Kidney tubule cell (primary cell): ENCODE data around the gene PLSCR1.
"Not testable (repeated sequence)": the region's sequence is repeated elsewhere in the genome, so short reads cannot be mapped to it uniquely, and the experiment has no call there.

Experiments
- DNase-seq: peaks from one replicate; pipeline ENCODE4 v3.0.0-alpha.2; 2018; ENCODE audit warnings: low spot score

PLSCR1 gene

DNA sequence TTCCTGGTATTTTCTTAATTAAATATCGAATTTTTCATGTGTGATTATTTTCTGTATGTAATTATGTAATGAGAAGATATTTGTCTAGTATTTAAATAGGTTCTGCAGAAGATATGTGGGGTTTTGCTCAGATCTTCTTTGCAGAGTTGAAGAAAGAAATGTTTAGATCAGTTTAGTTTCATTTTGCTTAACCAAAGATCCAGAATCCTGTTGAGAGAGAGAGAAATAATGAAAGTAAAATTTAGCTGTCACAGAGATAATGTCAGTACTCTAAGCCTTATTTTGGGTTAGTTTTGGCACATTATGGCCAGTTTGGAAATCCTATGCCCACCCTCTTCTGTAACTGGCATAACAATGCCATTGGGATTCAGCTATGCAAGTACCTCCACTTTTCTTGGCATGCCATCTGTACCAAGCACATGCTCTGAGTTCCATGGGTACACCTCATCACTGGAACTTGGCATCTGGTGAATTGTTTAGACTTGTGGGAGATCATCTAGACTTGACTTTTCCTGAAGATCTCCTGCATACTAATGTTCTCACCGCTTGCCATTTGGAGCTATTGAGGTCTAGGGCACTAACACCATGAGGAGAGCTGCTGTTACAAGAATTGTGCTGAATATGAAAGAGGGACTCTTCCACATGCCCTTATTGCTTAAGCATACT, 30.9 kb downstream of the PLSCR1 start:
- DNase-seq = peak; percentile 38

DNA sequence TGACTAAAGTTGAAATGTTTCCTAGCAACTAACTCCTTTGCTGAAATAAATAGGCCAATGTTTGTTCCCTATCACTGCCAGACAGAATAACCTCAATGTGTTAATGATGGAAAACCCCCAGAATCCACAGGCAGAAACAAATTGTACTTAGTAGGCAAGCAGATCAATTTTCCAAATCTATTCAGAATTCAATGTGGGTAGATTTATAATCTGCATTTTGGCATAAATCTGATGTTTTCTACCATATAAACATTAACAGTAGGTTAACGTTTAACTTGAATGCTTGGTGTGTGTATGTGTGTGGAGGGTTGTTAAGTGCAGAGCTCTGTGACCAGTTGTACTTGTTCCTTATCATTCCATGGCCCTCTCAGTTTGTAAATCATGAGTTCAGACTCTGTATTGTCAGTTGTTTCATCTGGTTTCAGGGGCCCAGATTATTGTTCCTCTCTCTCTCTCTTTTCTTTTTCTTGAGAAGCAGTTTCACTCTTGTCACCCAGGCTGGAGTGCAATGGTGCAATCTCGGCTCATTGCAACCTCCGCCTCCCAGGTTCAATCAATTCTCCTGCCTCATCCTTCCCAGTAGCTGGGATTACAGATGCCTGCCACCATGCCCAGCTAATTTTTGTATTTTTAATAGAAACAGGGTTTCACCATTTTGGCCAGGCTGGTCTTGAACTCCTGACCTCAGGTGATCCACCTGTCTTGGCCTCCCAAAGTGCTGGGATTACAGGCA, 32.8 kb downstream of the PLSCR1 start:
- peak; percentile 76 for DNase-seq

- peak; percentile 53 for DNase-seq
Measured at GRCh38 chr3:146507331-146508120, 36.9 kb downstream of the PLSCR1 start.

- DNase-seq = no peak
Measured at GRCh38 chr3:146505516-146505915, 38.9 kb downstream of the PLSCR1 start.

GRCh38 chr3:146504498-146505197, 39.8 kb downstream of the PLSCR1 start:
- peak; percentile 79 for DNase-seq

GRCh38 chr3:146503461-146504202, 40.8 kb downstream of the PLSCR1 start:
- DNase-seq = peak; percentile 95

DNA sequence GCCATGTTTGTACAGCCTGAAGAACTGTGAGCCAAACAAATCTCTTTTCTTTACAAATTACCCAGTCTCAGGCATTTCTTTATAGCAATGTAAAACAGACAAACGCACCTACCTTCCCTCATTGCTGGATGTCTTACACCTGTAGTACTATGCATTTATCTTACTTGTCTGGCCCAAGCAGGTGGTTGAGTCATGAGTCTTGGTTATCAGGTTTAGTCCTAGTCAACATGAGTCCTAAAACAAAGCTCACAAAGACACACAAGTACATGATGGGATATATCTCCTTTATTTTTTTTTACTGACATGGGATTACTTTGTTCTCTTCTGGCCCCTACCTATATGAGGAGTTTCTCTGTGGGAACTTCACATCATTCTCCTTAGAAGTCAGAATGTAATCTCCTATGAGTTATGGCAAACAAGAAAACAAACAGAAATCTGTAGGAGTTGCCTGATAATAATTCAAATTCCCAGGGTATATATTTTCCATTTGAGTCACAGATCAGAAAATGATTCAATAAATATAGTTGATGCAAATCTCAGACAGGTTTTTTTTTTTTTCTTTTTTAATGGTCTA, 41.4 kb downstream of the PLSCR1 start:
- peak; percentile 45 for DNase-seq

- no peak for DNase-seq
Measured at GRCh38 chr3:146501752-146502151, 42.7 kb downstream of the PLSCR1 start.

GRCh38 chr3:146499701-146500100, 44.7 kb downstream of the PLSCR1 start:
- no peak for DNase-seq

DNA sequence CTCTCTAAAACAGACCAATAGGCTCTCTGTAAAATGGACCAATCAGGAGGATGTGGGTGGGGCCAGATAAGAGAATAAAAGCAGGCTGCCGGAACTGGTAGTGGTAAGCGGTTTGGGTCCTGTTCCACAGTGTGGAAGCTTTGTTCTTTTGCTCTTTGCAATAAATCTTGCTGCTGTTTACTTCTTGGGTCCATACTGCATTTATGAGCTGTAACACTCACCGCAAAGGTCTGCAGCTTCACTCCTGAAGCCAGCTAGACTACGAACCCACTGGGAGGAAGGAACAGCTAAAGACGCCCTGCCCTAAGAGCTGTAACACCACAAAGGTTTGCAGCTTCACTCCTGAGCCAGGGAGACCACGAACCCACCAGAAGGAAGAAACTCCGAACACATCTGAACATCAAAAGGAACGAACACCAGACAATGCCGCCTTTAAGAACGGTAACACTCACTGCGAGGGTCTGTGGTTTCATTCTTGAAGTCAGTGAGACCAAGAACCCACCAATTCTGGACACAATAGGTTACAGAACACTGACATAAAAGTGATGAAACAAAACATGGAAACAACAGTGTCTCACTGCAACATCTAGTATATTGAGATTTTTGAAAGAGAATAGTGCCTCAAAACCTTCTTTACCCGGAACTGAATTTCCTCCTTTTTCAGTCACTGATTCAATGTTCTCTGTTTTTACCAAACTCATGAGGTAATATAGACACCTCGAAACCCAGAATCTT, 46.2 kb downstream of the PLSCR1 start:
- DNase-seq = no peak

DNA sequence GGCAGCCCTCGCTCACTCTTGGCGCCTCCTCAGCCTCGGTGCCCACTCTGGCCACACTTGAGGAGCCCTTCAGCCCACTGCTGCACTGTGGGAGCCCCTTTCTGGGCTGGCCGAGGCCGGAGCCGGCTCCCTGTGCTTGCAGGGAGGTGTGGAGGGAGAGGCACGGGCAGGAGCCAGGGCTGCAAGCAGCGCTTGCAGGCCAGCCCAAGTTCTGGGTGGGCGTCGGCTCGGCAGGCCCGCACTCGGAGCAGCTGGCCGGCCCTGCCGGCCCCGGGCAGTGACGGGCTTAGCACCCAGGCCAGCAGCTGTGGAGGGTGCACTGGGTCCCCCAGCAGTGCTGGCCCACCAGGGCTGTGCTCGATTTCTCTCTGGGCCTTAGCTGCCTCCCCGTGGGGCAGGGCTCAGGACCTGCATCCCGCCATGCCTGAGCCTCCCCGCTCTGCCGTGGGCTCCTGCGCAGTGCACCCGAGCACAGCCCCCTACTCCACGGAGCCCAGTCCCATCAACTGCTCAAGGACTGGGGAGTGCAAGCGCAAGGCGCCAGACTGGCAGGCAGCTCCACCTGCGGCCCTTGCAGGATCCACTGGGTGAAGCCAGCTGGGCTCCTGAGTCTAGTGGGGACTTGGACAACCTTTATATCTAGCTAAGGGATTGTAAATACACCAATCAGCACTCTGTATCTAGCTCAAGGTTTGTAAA, 47.1 kb downstream of the PLSCR1 start:
- not testable (repeated sequence) for DNase-seq

GRCh38 chr3:146496726-146497125, 47.7 kb downstream of the PLSCR1 start:
- no peak for DNase-seq

DNA sequence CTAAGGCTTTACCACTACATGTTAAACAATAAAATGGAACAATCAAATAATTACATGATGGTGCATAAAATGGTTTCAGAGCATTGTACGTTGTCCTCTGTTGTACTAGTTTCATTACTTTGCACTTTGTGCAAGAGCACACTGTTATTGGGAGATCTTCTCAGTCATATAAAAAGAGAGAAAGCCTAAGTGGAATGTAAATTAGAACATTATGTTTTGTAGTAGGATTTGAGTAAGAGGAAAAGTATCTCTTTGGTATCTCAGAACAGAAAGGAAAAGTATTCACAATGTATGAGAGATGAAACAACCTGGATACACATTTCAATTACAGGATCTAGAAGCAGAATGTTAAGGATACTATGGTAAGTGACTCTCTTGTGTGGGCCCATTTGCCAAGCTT, 48.2 kb downstream of the PLSCR1 start:
- no peak for DNase-seq

- no peak for DNase-seq
Measured at GRCh38 chr3:146493761-146494160, 50.6 kb downstream of the PLSCR1 start.

DNA sequence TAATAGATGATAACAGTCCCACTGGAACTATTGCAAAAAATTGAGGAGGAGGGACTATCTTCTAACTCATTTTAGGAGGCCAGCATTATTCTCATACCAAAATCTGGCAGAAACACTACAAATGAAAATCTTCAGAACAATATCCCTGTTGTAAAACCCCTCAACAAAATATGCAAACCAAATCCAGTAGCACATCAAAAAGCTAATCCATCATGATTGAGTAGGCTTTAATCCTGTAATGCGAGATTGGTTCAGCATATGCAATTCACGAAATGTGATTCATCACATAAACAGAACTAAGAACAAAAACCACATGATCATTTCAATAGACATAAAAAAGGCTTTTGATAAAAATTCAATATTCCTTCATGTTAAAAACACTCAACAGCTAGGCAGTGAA, 51.2 kb downstream of the PLSCR1 start:
- DNase-seq = no peak

GRCh38 chr3:146491303-146491702, 53.1 kb downstream of the PLSCR1 start:
- DNase-seq = no peak

GRCh38 chr3:146485297-146485696, 59.1 kb downstream of the PLSCR1 start:
- no peak for DNase-seq

GRCh38 chr3:146476094-146476740, 68.2 kb downstream of the PLSCR1 start:
- no peak for DNase-seq

DNA sequence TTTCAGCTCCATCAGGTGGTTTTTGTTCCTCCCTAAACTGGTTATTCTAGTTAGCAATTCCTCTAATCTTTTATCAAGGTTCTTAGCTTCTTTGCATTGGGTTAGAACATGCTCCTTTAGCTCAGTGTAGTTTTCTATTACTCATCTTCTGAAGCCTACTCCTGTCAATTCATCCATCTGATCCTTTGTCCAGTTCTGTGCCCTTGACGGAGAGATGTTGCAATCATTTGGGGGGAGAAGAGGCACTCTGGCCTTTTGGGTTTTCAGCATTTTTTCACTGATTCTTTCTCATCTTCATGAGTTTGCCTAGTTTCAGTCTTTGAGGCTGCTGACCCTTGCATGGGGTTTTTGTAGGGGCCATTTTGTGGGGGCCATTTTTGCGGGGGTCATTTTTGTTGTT, 69.4 kb downstream of the PLSCR1 start:
- not testable (repeated sequence) for DNase-seq
